ENCODE data around the gene TAC4. TPM values are rescaled to one million over a fixed set of nuclear protein-coding genes. Genes with fewer than 3 reads are reported as not detected.
A peak's percentile ranks its signal among the peaks of the same experiment; 100 is the strongest.

Gene TAC4
- total and polyA plus RNA-seq, 10 donors: not detected

- Histone ChIP-seq H3K27ac (peak overlapping the region in 1 of 8 donors; percentile 61), H3K36me3 (peaks cover 12 to 100% (median 88%) of the 10 kb centered on the region in 6 donors), H3K4me3 (no peak overlapping the region), H3K4me1 (peaks cover 0 to 69% (median 22%) of the 10 kb centered on the region in 6 donors), H3K27me3 (replicated peaks in 1 of 7) (no peaks in the 10 kb centered on the region), H3K9me3 (no peaks in the 10 kb centered on the region)
- TF ChIP-seq POLR2A (IDR thresholded peaks at IDR 0.05) (no peak), CTCF (IDR thresholded peaks at IDR 0.05 in 8 of 11, conservative IDR thresholded peaks at IDR 0.05 in 3 of 11) (no peak), POLR2AphosphoS5 (IDR thresholded peaks at IDR 0.05) (no peak)
- no peak for DNase-seq
- intact Hi-C loops (cut with DNase I; ENCODE audit: low total_unique reads): no loop called here
- 93 to 99% (median 97%) methylated on average over 2 of the region's 2 CpGs for WGBS, 5 donors
These were observed 28.2 kb downstream of the TAC4 start for GRCh38 chr17:49819651-49820050.

GRCh38 chr17:49819138-49819537 is 28.7 kb downstream of the TAC4 start:
- Histone ChIP-seq H3K9me3 (no peaks in the 10 kb centered on the region), H3K4me1 (peaks cover 0 to 69% (median 22%) of the 10 kb centered on the region in 6 donors), H3K27me3 (replicated peaks in 1 of 7) (no peaks in the 10 kb centered on the region), H3K36me3 (peaks cover 9 to 100% (median 87%) of the 10 kb centered on the region in 6 donors), H3K4me3 (no peak overlapping the region), H3K27ac (peak overlapping the region in 5 of 8 donors; percentile 13 to 72 (median 53))
- intact Hi-C loops (cut with DNase I; ENCODE audit: low total_unique reads): no loop called here
- no peak for TF ChIP-seq POLR2A (IDR thresholded peaks at IDR 0.05)
- TF ChIP-seq POLR2AphosphoS5 (IDR thresholded peaks at IDR 0.05): no peak
- TF ChIP-seq CTCF (IDR thresholded peaks at IDR 0.05 in 8 of 11, conservative IDR thresholded peaks at IDR 0.05 in 3 of 11): no peak
- DNase-seq: no peak
- WGBS, 5 donors: 72 to 89% (median 82%) methylated on average over 5 of the region's 5 CpGs

- peaks cover 0 to 69% (median 22%) of the 10 kb centered on the region in 6 donors for H3K4me1 ChIP-seq
These were observed 29.9 kb downstream of the TAC4 start for GRCh38 chr17:49817993-49818392.

More at GRCh38 chr17:49817993-49818392, 29.9 kb downstream of the TAC4 start:
- Histone ChIP-seq H3K27ac (peak overlapping the region in 6 of 8 donors; percentile 16 to 72 (median 49)), H3K36me3 (peaks cover 3 to 100% (median 87%) of the 10 kb centered on the region in 6 donors), H3K9me3 (no peaks in the 10 kb centered on the region), H3K4me3 (no peak overlapping the region), H3K27me3 (replicated peaks in 1 of 7) (no peaks in the 10 kb centered on the region)
- WGBS, 5 donors: 67 to 85% (median 81%) methylated on average over 4 of the region's 4 CpGs
- TF ChIP-seq CTCF (IDR thresholded peaks at IDR 0.05 in 8 of 11, conservative IDR thresholded peaks at IDR 0.05 in 3 of 11) (no peak), POLR2AphosphoS5 (IDR thresholded peaks at IDR 0.05) (peak in 2 of 3 donors; percentile 20 to 54)
- intact Hi-C loops (cut with DNase I; ENCODE audit: low total_unique reads): no loop called here
- DNase-seq: no peak
